Left renal cortex interstitium (tissue), 4 donors: ENCODE results near the gene RALB. TPM values are rescaled to one million over a fixed set of nuclear protein-coding genes. Genes with fewer than 3 reads are reported as not detected.
"Not testable (repeated sequence)": the region's sequence is repeated elsewhere in the genome, so short reads cannot be mapped to it uniquely, and the experiment has no call there.

Experiments
- DNase-seq, 4 donors: peaks; one replicate each; pipeline ENCODE4 v3.0.0-alpha.2; 2013; ENCODE audit warnings: low read depth in 4 of 4, low spot score in 2 of 4, missing footprints in 1 of 4
- polyA plus RNA-seq, 4 donors: library from polyadenylated mRNA; unstranded; fragments of 120-200 nt; gene quantifications; one replicate each; pipeline ENCODE4 v1.2.1, GENCODE V29; 2013; ENCODE audit not compliant: insufficient read length in 4 of 4

The RALB gene
- polyA plus RNA-seq, 4 donors: 68.9 to 88.0 (median 73.4) TPM

DNA sequence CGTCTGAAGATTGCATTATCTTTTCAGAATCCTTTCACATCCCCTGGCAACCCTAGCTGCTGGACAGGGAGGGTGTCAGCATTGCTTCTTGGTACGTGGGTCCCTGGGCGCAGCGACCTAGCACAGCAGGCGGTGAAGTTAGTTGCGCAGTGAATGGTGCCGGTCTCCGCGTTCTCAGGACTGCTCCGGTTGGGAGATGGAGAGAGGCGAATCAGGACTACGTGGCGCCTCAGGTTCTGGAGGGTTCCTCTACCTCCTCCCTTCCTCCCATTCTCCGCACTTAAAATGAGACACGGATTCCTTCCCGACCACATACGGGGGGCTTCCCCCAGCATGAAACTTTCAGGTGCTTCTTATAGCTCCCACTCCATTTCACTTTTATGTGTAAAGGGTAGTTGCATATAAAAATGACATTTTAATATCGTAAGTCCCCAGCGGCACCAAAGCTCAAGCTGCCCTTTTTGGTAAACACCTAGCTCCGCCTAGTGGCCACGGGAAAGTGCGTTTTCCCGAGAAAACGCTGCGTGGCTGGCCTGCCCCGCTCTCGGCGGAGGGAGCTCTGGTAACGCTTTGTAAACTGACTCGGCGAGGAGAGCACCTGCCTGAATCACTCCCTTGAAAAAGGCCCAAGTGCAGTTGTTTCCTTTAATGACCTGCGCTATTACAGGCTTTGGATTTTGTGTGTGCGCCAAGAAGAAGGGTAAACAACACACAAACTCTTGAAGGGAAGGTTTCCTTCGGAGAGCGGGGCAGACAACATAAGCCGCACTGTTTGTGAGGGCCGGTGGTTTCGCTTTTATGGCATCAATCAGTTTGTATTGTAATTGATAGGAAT lies 60.4 kb downstream of the RALB start:
- DNase-seq: peak; percentile 62 to 87 (median 67)

DNA sequence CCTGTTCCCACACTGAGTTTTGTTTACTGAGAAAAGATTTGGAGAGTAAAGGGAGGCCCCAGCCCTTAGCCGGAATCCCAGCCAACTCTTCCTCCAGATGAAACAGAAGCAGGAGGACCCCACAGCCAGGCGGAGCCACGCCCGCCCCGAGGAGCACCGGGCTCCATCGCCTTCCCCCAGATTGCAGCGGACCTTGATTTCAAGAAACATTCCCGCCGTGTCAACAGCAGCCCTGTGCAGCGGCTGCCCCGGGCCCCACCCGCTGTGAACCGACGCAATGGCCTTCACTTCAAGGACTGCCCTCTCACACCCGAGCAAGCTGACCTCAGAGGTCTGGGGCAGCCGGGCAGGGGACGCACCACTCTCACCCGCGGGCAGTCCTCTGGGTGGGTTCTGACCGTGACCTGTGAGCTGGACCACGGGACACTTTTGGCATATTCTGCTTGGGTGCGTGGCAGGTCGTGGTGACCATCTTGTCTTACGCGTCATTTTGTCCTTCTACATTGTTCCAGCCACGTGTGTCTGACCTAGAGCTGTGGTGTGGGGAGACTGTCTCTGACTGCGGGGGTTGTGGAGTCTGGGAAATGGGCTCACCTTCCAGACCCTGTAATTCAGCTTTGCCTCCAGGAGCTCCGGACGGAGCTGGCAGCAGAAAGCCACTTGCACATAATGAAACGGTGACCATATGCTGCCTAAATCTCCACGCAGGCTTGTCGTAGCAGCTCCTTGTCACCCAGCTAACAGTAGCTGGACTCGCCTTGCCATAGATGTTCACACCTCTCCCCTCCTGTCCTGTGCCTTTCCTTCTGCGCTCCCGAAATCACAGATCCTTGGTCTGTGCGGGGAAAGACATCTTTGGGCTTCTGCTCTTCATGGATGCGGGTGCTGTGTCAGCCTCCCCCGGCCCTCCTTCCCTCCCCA lies 61.3 kb downstream of the RALB start:
- no peak for DNase-seq

DNA sequence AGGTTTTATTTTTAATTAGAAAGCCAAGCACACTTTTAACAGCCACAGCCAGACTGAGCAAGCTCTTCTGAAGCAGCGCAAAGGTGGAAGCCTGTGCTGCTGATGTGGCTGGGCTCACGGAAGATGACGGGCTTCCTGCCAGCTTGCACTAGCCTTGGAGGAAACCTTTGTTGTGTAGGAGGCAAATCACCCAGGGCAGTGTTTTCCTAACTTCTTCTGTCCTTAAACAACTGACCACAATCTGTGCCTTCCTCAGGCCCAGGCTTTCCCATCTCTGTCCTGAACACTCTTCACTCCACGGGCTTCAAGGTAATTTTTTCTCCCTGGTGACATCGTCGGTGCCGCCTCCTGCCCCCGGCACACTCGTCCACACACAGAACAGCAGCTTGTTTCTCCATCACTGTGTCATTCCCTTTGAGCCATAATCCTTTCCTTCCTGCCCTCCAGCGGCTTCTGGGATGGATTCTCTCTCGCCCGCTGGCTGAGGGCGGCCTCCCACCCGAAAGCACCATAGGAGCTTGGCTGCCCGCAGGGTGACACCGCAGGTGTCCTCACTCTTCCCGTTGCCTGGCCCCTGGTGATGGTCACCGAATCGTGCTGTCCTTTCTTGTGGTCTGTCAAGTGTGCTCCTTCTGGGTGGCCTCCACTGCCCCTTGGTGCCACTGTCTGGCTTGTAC lies 62.2 kb downstream of the RALB start:
- DNase-seq: no peak

DNA sequence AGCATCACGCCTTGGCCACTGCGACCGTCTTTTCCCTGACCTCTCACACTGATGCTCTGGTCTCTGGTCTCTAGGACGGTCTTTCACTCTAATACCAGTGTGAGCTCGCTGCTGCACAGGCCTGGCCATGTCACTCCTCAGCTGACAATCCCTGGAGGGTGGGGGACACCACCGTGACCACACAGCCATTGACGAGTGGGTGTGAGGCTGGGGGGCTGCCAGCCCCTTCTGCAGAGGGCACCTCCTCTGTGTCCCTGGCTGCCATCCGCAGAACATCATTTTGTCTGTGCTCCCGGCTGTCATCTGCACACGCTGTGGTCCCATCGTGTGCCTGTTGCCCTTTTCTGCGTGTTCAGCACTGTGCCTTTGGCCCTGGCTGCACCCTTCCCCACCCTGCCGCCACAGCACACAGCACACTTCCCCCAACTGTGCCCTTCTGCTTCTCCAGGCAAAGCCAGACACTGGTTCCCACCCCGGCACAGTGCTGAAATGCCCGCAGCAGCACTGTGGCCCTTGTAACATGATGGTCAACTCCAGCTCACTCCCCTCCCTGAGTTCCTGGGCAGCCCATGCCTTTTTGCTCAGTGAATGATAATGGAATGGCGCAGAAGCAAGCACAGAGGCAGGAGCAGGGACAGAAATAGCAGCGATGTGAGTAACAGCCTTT lies 62.8 kb downstream of the RALB start:
- DNase-seq: no peak

DNA sequence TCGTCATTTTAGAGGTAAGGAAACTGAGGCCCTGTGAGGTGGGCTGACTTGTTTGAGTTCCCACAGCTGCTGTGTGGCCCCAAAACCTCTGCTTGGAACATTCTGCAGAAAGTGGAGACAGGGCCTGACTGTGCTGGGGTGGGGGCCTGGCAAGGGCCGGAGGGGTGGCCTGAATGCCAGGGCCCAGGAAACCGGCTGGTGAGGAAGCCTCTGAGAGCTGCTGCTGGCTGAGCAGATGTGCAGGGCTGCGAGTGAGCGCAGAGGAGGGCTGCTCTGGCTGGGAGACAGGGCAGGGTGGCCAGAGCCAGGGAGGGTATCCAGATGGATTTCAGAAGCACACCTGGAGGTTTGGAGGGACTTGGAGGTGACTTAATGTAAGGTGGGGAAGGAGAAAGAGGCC lies 63.4 kb downstream of the RALB start:
- DNase-seq: no peak

DNA sequence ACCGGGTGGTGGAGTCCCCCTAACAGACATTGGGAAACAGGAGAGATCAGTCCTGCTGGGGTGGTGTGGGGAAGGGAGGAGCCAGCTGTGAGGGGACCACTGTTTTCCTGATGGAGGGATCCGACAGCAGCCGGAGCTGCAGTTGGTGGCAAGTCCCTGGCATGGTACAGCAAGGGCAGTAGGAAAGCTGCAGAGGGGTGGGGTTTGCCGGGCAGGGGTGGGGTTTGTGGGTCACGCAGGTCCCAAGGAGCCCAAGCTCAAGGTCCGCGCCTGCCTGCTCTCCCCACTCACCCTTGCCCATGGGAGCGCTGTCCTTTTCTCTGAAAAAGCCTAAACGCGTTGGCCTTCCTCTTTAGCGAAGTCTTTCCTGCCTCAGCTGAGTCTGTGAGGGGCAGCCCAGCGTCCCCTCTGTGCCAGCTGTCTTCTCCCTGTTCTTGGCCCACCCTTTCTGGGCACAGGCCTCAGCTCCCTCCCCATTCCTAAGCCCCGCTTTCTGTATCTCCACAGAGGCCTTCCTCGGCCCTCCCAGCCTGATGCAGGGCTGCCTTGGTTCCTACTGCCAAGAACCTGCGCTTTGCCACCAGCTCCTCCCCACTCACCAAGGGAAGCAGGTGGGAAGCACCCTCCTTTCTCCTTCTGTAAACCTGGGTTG lies 64.0 kb downstream of the RALB start:
- no peak for DNase-seq

DNA sequence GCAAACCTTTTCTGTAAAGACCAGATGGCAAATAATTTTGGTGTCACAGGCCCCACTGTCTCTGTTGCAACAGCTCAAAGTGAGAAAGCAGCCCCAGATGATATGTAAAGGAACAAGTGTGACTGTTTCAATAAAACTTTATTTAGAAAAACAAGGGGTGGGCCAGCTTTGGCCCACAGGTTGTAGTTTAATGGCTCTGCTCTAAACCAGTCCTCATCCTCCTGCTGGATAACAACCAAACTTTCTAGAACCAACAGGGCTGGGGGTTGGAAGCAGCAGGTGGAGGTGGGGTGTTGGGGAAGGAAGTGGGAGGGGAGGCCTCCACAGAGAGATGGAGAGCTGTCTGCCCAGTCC lies 64.5 kb downstream of the RALB start:
- DNase-seq: no peak

DNA sequence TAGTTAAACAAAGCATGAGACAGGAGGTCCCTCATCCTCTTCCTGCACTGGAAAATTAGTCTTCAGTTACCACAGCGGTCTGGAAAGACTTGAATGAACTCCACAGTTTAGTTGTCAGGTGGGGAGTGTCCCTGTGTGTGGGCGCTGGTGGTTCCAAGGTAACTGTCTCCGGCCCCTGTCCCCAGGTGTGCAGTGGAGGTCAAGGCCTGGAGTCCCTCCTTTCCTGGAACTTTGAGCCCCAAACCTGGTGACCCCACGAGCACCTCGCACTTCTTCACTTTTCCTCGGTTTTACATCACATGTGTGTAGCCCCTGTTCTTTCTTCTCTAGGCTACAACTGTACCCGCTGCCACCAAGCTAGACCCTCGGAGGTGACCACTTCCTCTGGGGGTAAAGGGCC lies 65.3 kb downstream of the RALB start:
- DNase-seq: no peak

DNA sequence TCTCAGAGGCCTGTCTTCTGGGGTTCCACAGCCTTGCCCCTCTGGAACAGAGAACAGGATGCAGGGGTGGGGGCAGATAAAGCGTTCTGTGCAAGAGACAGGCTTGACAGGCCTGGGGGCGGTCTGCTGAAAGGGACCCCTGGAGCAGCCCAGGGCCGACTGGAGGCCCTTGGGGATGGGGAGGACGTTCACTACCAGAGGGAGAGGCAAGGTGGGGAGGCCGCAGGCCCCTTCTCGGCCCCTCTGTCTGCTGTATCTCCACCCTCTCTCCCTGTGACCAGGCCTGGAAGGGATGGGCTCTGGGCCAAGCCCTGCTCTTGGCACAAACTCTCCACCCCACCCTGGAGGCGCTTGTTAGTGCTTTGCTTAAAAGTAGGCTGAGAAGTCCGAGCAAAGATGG lies 66.0 kb downstream of the RALB start:
- no peak for DNase-seq

DNA sequence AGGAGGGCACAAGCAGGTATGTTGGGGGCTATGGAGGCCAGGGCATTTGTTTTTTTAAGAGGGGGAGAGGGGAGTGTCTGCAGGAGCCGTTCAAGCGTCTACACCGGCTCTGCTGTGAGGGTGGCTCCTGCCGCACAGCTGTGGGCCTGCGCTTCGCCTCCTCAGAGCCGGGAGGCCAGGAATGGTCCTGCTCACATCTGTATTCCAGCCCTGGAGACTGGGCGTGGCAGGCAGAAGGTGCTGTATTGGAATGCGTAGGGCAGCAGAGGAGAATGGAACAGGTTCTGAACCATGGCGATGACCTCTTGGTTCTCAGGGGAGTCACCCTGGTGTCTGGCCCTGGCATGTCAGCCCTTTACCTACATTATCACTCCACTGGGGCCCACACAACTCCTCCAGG lies 66.5 kb downstream of the RALB start:
- no peak for DNase-seq

DNA sequence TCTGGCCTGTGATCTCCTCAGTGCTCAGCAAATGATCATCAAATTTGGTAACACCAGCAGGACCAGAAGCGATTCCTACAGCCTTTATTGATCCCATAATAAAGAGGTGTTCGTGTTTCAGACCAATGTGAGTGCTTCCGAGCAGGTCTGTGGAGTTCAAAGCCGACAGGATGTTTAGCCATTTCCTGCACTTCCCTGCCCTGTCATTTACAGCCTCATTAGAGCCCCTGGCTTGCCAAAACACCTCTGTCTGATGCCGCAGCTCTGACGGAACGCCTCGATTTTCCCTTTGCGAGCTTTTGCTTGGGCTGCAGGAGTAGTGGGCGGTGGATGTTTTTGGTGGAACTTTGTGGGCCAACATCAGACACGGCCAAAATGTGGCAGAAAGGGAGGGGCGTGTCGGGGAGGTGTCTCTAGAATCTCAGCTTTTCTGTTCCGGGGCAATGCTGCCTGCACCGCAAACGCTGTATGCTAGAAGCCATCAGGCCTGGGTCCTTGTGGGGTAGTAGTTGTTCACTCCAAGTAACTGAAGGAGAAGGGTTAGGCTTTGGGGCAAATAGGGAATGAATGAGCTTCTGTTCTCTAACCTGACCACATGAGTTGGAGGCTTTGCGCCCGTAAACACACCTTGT lies 67.2 kb downstream of the RALB start:
- no peak for DNase-seq

DNA sequence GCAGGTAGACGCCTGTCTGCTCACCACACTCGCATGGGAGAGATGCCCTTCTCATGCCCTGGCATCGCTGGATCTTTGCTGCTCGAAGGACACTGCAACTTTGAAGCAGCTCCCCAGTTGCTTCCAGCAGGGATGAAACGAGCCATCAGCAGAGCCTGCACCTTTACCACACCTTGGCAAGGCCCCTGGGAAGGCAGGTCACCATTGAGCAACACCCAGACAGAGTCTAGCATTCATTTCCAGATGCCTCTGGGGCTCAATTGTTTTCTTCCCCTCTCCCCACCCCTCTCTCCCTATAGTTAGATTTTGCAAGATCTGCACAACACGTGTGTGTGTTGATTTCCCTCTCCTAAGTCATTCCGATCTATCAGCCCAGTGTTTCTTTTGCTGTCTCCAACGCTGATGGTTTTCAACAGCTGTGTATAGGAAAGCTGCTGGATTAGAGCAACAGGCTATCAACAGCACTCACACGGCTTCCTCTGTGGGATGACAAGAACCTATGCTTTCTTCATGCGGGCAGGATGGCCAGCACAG lies 67.7 kb downstream of the RALB start:
- DNase-seq: no peak

DNA sequence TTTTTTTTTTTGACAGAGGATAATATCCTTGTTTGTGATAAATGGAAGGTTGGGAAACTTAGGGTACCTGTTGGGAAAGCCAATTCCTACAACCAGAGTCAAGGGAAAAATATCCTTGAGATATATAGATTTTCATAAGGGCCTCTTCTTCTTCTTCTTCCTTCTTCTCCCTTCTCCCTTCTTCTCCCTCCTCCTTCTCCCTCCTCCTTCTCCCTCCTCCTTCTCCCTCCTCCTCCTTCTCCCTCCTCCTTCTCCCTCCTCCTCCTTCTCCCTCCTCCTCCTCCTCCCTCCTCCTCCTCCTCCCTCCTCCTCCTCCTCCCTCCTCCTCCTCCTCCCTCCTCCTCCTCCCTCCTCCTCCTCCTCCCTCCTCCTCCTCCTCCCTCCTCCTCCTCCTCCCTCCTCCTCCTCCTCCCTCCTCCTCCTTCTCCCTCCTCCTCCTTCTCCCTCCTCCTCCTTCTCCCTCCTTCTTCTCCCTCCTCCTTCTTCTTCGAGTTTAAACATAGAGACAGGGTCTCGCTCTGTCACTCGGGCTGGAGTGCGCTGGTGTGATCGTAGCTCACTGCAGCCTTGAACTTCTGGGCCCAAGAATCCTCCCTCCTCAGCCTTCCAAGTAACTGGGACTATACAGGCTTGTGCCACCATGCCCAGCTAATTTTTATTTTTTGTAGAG lies 68.4 kb downstream of the RALB start:
- not testable (repeated sequence) for DNase-seq

DNA sequence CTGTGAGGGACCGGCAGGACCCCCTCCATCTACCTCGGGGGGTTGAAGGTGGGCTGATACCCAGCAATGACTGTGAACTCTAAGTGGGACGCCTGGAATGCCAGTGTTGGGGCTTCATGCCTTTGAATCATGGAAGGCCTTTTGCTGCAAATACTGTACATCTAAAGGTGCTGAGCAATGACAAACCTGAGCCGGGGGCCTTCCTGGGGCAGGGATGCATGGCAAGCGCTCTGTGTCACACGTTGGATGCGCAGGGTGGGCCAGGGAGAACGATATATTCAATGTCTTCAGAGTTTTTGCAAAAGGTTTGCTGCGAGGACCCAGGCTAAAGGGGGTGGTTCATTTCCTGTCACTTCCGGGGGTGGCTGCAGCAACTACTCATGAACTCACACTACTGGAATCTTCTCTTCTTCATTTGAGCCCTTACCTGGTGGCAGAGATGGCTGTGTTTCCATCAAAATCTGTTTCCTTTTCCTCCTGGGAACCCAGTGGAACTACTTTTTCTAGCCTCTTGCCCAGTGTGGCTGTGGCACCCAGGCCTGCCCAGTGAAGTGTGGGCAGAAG lies 69.2 kb downstream of the RALB start:
- DNase-seq: no peak

DNA sequence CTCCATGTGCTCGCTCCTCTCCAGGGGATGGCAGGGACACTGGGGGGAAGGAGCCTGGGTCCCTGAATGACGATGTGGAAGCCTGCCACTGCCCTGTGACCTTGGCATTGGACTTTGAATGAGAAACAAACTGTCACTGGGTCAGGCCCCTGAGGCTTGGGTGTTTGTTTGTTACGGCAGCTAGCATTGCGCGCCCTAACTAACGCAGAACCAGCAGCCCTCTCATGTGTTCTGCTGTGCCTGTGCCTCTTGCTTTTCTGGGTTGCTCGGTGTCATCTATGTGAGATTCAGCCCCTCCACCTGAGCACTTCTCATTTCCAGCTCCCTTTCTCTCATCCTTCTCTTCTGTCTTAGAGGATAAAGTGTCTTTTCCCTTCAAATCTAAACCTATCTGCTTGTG lies 69.7 kb downstream of the RALB start:
- DNase-seq: no peak

DNA sequence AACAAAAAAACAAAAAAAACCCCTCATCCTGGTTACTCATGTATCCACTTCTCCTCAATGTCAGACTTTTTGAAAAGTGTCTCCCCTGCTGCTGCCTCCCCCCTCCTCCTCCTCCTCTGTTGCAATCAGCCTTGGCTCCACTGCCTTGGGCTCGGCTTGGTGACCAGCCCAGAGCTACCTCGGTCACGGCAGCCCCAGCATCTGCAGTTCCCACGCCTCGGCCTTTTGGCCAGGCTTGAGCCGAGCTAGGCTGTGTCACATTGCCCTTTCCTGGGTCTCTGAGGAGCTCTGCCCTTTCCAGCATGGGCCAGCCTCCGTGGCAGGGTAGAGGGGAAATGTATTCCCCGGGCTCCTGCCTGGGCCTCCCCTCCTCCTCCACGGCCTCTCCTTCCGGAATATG lies 70.6 kb downstream of the RALB start:
- DNase-seq: no peak

DNA sequence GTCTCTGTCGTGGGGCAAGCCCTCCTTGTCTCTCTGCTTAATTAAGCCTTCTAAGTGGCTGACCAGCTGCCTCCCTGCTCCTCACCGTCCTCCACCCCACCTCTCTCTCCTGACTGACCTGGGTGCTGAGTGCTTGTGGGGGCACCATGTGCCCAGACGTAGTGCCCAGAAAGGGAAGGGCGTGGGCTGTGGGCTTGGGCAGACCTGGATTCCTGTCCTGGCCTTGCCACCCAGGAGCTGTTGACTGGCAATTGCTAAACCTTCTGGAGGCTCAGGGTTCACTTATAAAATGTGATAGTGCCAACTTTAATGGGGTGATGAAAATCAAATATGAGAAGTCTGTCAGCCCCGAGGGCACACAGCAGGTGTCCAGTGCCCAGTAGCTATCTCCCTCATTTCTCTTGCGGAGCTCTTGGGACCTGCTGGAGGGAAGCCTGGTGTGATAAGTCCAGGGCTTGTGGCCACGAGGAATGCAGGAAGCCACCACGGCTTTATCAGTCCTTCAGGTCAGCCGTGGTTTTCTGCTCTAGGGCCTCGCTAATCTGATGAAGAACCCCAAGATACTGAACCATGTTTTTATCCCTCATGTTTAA lies 71.3 kb downstream of the RALB start:
- DNase-seq: no peak

DNA sequence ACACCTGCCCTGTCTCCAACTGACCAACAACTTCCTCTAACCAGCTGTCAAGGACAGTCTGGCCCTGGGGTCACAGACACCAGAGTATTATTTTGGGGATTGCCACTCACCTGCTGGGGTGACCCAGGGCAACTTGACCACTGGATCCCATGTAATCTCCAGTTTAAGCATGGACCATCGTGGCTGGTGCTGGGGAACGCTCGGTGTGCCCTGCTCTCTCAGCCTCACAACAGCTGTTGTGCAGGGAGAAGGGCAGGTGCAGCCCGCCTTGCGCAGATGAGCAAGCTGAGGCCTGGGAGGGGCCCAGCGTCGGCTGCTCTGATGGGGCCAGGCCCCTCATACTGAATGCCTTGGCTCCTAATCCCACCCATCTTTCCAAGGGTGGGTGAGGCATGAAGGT lies 72.3 kb downstream of the RALB start:
- DNase-seq: no peak
